HUES6 (cell line): Measurements from ENCODE around the gene SMG6.

Experiments
- H3K27ac ChIP-seq: 2 replicates; pipeline ENCODE4 v1.7.0; 2013; ENCODE audit warnings: low read depth, mild to moderate bottlenecking, low read length, inconsistent platforms
- H3K27me3 ChIP-seq: 2 replicates; pipeline ENCODE4 v1.6.1; 2013; ENCODE audit warnings: low read length; ENCODE audit not compliant: control insufficient read depth, insufficient read depth
- H3K36me3 ChIP-seq: 2 replicates; pipeline ENCODE4 v1.6.1; 2013; ENCODE audit warnings: low read length; ENCODE audit not compliant: control insufficient read depth, insufficient read depth
- H3K4me1 ChIP-seq: 2 replicates; pipeline ENCODE4 v1.6.1; 2013; ENCODE audit warnings: low read length; ENCODE audit not compliant: control insufficient read depth, insufficient read depth
- H3K4me3 ChIP-seq: 2 replicates; pipeline ENCODE4 v1.5.1; 2013; ENCODE audit warnings: low read depth, low read length
- H3K9ac ChIP-seq: one replicate; pipeline ENCODE4 v1.6.1; 2013; ENCODE audit warnings: mild to moderate bottlenecking, low read length
- H3K9me3 ChIP-seq: 2 replicates; pipeline ENCODE4 v1.6.1; 2013; ENCODE audit warnings: low read depth, low read length; ENCODE audit not compliant: control insufficient read depth, insufficient read depth

Gene SMG6

DNA sequence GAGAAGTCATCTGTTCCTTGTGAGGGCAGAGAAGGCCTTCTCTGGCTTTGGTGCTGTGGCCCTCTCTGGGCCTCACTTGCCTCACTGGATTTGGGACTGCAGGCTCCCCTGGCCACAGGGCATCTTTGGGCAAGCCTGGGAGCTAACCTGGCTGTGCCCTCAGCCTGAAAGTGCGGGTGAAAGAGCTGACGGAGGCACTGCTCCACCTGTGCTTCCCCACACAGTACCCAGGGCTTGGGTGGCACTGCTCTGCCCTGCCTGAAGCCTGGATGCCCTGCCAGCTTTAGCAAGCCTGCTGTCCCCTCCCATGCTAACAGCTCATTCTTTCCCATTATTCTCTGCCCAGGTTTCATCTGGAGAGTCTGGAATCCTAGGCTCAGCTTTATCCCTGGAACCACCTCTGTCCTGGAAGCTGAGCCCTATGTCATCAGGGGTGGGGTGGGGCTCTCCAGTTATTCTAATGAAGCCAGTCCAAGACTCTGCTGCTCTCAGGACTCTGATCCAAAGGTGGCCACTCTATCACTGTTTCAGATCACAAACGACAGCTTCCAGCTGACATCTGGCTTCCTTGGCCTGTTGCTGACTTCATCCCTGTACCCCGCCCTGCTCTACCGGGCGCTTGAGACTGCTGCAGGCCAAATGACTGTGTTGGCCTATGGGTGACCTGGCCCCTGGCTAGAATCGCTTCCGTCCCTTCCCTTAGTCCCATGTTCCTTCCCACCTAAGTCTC lies 219.4 kb downstream of the SMG6 start:
- no peaks in the 10 kb centered on the region for H3K27me3 ChIP-seq
- no peak overlapping the region for H3K4me3 ChIP-seq
- H3K4me1 ChIP-seq, result peaks cover 11% of the 10 kb centered on the region; the same call in 1 of the 2 replicates
- no peak overlapping the region for H3K27ac ChIP-seq
- no peaks in the 10 kb centered on the region for H3K9me3 ChIP-seq
- H3K9ac ChIP-seq, result no peak overlapping the region
- peaks cover 19% of the 10 kb centered on the region for H3K36me3 ChIP-seq

GRCh38 chr17:2083613-2084035 lies 220.0 kb downstream of the SMG6 start:
- Histone ChIP-seq H3K27ac (no peak overlapping the region), H3K9me3 (no peaks in the 10 kb centered on the region), H3K9ac (no peak overlapping the region), H3K36me3 (peaks cover 20% of the 10 kb centered on the region), H3K4me3 (no peak overlapping the region), H3K27me3 (no peaks in the 10 kb centered on the region), H3K4me1 (peaks cover 6% of the 10 kb centered on the region; the same call in 1 of the 2 replicates)

DNA sequence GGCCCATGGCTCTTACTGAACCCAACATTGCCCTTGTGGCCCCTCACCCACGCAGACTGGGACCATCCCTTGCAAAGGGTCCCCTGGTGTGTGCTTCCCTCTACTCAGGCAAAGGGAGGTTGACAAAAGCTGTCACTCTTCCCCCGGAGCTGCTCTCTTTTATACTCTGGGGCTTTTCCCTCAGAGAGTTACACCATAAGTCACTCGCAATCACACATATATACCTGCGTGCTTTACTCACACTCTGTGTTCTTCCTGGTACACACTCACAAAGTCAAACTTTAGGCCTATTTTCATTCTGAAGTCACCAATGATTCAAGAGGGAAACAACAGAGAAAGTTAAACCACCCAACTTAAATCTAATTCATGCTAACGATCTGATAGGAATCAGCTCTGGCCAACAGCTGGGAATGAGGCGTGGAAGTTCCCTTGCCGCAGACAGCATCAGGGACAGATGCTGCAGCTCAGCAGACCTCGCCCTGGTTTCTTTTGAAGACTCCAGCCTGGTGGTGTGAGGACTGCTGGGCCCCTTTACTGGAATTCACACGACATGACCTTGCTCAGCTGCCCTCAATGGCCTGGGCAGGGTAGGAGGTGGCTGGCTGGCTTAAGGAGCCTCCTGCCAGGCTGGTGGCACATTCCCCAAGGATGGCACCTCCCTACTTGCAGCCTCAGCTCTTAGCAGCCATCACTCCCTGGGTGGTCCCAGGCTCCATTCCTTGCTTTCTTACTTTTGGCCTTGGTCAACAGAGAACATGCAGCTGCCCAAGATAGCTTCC lies 221.4 kb downstream of the SMG6 start:
- Histone ChIP-seq H3K4me1 (peaks cover 6% of the 10 kb centered on the region; the same call in 1 of the 2 replicates), H3K36me3 (peaks cover 33% of the 10 kb centered on the region), H3K27ac (no peak overlapping the region), H3K27me3 (no peaks in the 10 kb centered on the region), H3K9me3 (no peaks in the 10 kb centered on the region), H3K4me3 (no peak overlapping the region), H3K9ac (no peak overlapping the region)

DNA sequence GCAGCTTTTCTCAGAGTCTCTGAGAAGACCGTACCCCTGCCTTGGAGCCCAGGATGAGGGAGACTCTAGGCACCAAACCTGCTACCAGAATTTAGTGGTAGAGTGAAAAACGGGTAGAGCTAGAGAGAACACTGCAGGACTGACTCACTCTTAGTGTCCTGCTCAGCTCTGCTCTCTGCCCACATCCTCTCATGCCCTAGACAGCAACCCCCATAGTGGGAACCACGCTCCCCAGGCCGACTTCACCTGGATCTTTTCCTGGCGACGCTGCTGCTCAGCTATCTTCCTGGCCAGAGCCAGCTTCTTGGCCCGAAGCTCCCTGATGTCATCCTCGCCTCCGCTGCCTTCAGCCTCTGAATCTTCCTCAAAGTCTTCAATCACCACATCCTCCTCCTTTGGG lies 222.0 kb downstream of the SMG6 start:
- Histone ChIP-seq H3K4me3 (no peak overlapping the region), H3K27ac (no peak overlapping the region), H3K4me1 (peaks cover 6% of the 10 kb centered on the region; the same call in 1 of the 2 replicates), H3K27me3 (no peaks in the 10 kb centered on the region), H3K36me3 (peaks cover 38% of the 10 kb centered on the region), H3K9ac (no peak overlapping the region), H3K9me3 (no peaks in the 10 kb centered on the region)

DNA sequence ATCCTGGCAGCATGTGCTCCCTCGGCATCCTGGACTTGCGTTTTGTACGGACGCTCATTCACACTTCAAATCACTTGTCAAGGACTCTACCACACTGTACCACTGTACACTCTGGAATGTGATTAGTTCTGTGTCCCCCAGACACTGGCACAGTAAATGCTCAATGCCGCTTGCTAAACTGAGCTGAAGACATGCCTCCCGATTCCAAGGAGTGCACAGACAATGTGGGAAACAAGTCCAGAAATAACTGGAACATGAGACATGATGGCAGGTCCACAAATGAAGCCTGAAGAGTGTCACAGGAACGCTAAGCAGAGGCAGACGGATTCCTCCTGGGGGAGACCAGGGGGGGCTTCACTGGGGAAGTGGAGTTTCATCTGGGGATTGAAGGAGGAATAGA lies 226.5 kb downstream of the SMG6 start:
- Histone ChIP-seq H3K27me3 (no peaks in the 10 kb centered on the region), H3K4me1 (peaks cover 11% of the 10 kb centered on the region; the same call in 1 of the 2 replicates), H3K36me3 (peaks cover 29% of the 10 kb centered on the region), H3K9me3 (no peaks in the 10 kb centered on the region), H3K9ac (no peak overlapping the region), H3K27ac (no peak overlapping the region), H3K4me3 (no peak overlapping the region)

GRCh38 chr17:2076087-2076984 lies 227.2 kb downstream of the SMG6 start:
- Histone ChIP-seq H3K4me3 (no peak overlapping the region), H3K36me3 (peaks cover 25% of the 10 kb centered on the region), H3K9me3 (no peaks in the 10 kb centered on the region), H3K9ac (no peak overlapping the region), H3K4me1 (peaks cover 11% of the 10 kb centered on the region; the same call in 1 of the 2 replicates), H3K27me3 (no peaks in the 10 kb centered on the region), H3K27ac (no peak overlapping the region)

DNA sequence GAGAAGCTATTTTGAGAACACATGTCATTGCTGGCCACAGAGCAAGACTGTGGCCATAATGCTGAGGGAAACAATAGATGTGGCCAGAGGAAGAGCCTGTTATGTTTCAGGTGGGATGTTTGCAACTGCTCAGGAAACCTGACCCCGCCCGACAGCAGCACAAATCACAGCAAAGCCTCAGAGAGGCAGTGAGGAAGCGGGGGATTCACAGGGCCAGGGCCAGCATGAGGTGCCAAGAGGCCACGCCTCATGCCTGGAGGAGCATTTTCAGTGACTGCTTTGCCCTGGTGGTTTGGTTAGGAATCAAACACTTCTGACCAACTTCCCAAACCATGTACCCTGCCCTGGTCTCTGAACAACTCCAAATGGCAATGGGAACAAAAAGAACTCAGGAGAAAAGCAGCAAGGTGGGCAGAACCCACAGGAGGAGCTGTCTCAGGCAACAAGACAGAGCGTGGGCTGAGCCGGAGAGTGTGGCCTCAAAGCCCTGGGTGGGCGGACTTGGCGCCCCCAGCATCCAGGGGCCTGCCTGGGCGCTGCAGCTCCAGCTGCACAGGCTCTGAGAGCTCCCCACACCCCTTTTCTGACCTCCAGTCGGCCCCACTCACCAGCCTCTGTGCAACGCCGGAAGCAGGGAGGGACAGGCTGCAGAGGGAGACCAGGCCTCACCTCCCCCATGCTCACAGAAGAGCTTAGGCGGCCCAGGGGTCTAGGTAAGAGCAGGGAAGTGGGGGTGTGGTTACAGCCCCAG lies 228.1 kb downstream of the SMG6 start:
- Histone ChIP-seq H3K9me3 (no peaks in the 10 kb centered on the region), H3K27me3 (no peaks in the 10 kb centered on the region), H3K36me3 (peaks cover 19% of the 10 kb centered on the region), H3K4me1 (peaks cover 15% of the 10 kb centered on the region; the same call in 1 of the 2 replicates), H3K9ac (no peak overlapping the region), H3K27ac (no peak overlapping the region), H3K4me3 (no peak overlapping the region)

GRCh38 chr17:2074919-2075318 lies 228.7 kb downstream of the SMG6 start:
- peaks cover 19% of the 10 kb centered on the region for H3K36me3 ChIP-seq
- H3K9me3 ChIP-seq, result no peaks in the 10 kb centered on the region
- no peak overlapping the region for H3K4me3 ChIP-seq
- H3K9ac ChIP-seq, result no peak overlapping the region
- H3K4me1 ChIP-seq, result peaks cover 15% of the 10 kb centered on the region; the same call in 1 of the 2 replicates
- no peaks in the 10 kb centered on the region for H3K27me3 ChIP-seq
- H3K27ac ChIP-seq, result no peak overlapping the region

DNA sequence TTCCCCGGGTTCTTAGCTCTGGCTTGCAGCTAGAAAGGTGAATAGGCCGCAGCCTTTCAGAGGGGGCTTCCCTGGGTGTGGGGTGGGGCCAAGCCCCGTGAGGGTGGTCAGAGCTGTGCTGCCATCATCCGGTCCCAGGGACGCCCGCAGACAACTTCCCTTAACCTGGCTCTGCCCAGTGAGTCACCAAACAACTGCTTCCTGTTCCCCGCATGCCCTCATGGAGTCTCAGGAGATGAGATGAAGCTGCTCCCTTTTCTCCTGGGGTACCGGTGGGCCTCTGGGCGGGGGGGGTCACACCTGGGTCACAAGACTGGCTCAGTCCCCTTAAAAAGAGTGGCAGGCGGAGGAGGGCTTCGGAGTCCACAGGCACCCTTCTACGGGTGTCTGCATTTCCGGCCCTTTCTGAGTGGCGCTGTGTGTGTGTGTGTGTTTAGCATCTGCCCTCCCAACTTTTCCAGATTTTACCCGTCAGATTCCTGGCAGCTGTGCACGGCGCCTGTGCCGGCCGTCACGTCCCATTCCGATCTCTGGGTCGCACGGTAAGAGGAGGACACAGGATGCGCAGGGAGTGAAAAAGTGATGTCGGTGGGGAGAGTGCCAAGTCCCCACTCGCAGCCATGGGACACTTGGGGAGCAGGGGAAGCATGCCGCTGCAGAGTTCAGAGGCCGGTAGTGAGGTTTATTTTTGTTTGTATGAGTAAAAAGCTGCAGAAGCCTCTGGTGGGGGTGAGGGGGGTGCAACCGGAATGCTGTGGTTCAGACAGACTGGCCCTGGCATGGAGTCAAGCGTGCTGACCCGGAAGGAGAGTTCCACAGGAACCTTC lies 231.9 kb downstream of the SMG6 start:
- Histone ChIP-seq H3K27ac (no peak overlapping the region), H3K9me3 (no peaks in the 10 kb centered on the region), H3K27me3 (no peaks in the 10 kb centered on the region), H3K9ac (no peak overlapping the region), H3K4me1 (peaks cover 36% of the 10 kb centered on the region; the same call in 1 of the 2 replicates), H3K36me3 (peaks cover 5% of the 10 kb centered on the region; the same call in 1 of the 2 replicates), H3K4me3 (no peak overlapping the region)
